SK-N-SH (cell line): ENCODE data around the gene MCM8. TPM values are rescaled to one million over a fixed set of nuclear protein-coding genes. Genes with fewer than 3 reads are reported as not detected.

ENCODE experiments used
- CTCF ChIA-PET: fragments of 300-600, 350-600 bp; formaldehyde crosslinking; extraction: SDS; loops from one replicate; lab custom pipeline; 2021; lab: Yijun Ruan, JAX
- POLR2A ChIA-PET: fragments of 350-600 bp; sonication (Branson Sonifier 250); formaldehyde crosslinking; extraction: SDS; loops from one replicate; lab custom pipeline; 2020; ENCODE audit warnings: antibody characterized with exemption, inconsistent platforms; lab: Yijun Ruan, JAX
- DNase-seq: peaks from one replicate; pipeline ENCODE4 v3.0.0; 2012
- H2AFZ ChIP-seq: fragments of 200-600 bp; sonication (generic); 2 replicates; pipeline ENCODE4 v1.8.1; 2016; ENCODE audit warnings: antibody characterized with exemption, mild to moderate bottlenecking, low read depth
- H3F3A ChIP-seq: fragments of 200-600 bp; sonication (generic); replicated peaks from 2 replicates; pipeline ENCODE3; 2016; ENCODE audit warnings: antibody characterized with exemption, mild to moderate bottlenecking; ENCODE audit not compliant: insufficient read depth
- H3K27ac ChIP-seq, 2 experiments: fragments of 200-500 bp in 1 of 2; fragments of 200-600 bp in 1 of 2; sonication (Bioruptor generic) in 1 of 2; sonication (generic), shearing (Covaris generic) in 1 of 2; 2 replicates each; pipeline versions ENCODE4 v1.5.1 to v1.6.1; 2014 to 2016; ENCODE audit warnings: low read depth in 2 of 2, inconsistent platforms in 1 of 2, low read length in 1 of 2, mild to moderate bottlenecking in 1 of 2, mixed read lengths in 1 of 2
- H3K27me3 ChIP-seq: fragments of 200-600 bp; sonication (generic), shearing (Covaris generic); 2 replicates; pipeline ENCODE4 v1.6.1; 2016; ENCODE audit warnings: mixed run types; ENCODE audit not compliant: insufficient read depth
- H3K36me3 ChIP-seq, 2 experiments: fragments of 200-500 bp in 1 of 2; fragments of 200-600 bp in 1 of 2; sonication (Bioruptor generic) in 1 of 2; sonication (generic) in 1 of 2; replicated peaks in 1 of 2; 2 replicates each; pipeline versions ENCODE3 to v1.5.1; 2014 to 2016; ENCODE audit warnings: low read length in 1 of 2, mild to moderate bottlenecking in 1 of 2; ENCODE audit not compliant: insufficient read depth in 2 of 2, control insufficient read depth in 1 of 2
- H3K4me1 ChIP-seq, 2 experiments: fragments of 200-500 bp in 1 of 2; fragments of 200-600 bp in 1 of 2; sonication (Bioruptor generic) in 1 of 2; sonication (generic), shearing (Covaris generic) in 1 of 2; 2 replicates each; pipeline versions ENCODE4 v1.5.1 to v1.6.1; 2014 to 2016; ENCODE audit warnings: low read depth in 1 of 2, low read length in 1 of 2, mixed run types in 1 of 2; ENCODE audit not compliant: insufficient read depth in 2 of 2, control insufficient read depth in 1 of 2
- H3K4me2 ChIP-seq: fragments of 200-600 bp; sonication (generic), shearing (Covaris generic); 2 replicates; pipeline ENCODE4 v1.6.1; 2017; ENCODE audit warnings: mixed run types
- H3K4me3 ChIP-seq, 2 experiments: fragments of 200-500 bp in 1 of 2; fragments of 200-600 bp in 1 of 2; sonication (Bioruptor generic) in 1 of 2; sonication (generic), shearing (Covaris generic) in 1 of 2; 2 replicates each; pipeline versions ENCODE4 v1.5.1 to v1.8.1; 2014 to 2016; ENCODE audit warnings: low read depth in 2 of 2, inconsistent platforms in 1 of 2, low read length in 1 of 2, mild to moderate bottlenecking in 1 of 2, mixed read lengths in 1 of 2, moderate library complexity in 1 of 2
- H3K79me2 ChIP-seq: fragments of 200-600 bp; sonication (generic); 2 replicates; pipeline ENCODE4 v1.8.1; 2017; ENCODE audit warnings: mild to moderate bottlenecking; ENCODE audit not compliant: insufficient read depth
- H3K9ac ChIP-seq: fragments of 200-600 bp; sonication (generic); 2 replicates; pipeline ENCODE4 v1.6.1; 2017; ENCODE audit warnings: mixed run types
- H3K9me2 ChIP-seq: fragments of 200-600 bp; sonication (generic); 2 replicates; pipeline ENCODE4 v1.6.1; 2017; ENCODE audit warnings: mixed run types
- H3K9me3 ChIP-seq: fragments of 200-600 bp; sonication (generic); 2 replicates; pipeline ENCODE4 v1.6.1; 2017; ENCODE audit warnings: mixed run types, mild to moderate bottlenecking, moderate library complexity
- H4K20me1 ChIP-seq: fragments of 200-600 bp; sonication (generic); 2 replicates; pipeline ENCODE4 v1.6.1; 2017; ENCODE audit warnings: mild to moderate bottlenecking, mixed run types; ENCODE audit not compliant: insufficient read depth
- CTCF ChIP-seq: fragments of 200-600 bp; sonication (generic); IDR thresholded peaks from 2 replicates; pipeline ENCODE4 v1.6.1; 2017; ENCODE audit warnings: antibody characterized with exemption, mild to moderate bottlenecking, moderate library complexity
- EP300 ChIP-seq, 2 experiments: IDR thresholded peaks; 2 replicates each; pipeline versions ENCODE4 v1.4.0 to v1.6.1; 2012; ENCODE audit warnings: borderline replicate concordance in 1 of 2, low read depth in 1 of 2, low read length in 1 of 2
- EZH2phosphoT487 ChIP-seq: fragments of 200-600 bp; sonication (generic); IDR thresholded peaks from 2 replicates; pipeline ENCODE4 v1.6.1; 2017; ENCODE audit warnings: low read depth, mixed run types, mild to moderate bottlenecking, antibody characterized with exemption, moderate library complexity, borderline replicate concordance
- FOXM1 ChIP-seq: IDR thresholded peaks from 2 replicates; pipeline ENCODE4 v1.4.0; 2012; ENCODE audit warnings: low read depth, mild to moderate bottlenecking
- IRF3 ChIP-seq: fragments of 150-350 bp; IDR thresholded peaks from 2 replicates; pipeline ENCODE4 v1.6.1; 2016; ENCODE audit warnings: mild to moderate bottlenecking, low read depth, low read length
- MXI1 ChIP-seq: IDR thresholded peaks from 2 replicates; pipeline ENCODE4 v1.6.1; 2012; ENCODE audit warnings: mild to moderate bottlenecking, low read depth, low read length, improper control_type of control experiment
- POLR2AphosphoS5 ChIP-seq: IDR thresholded peaks from 2 replicates; pipeline ENCODE4 v1.6.1; 2012; ENCODE audit warnings: low read depth, low read length
- REST ChIP-seq: IDR thresholded peaks from 2 replicates; pipeline ENCODE4 v1.6.1; 2012; ENCODE audit warnings: mild to moderate bottlenecking, low read depth, low read length, moderate library complexity
- TEAD4 ChIP-seq: IDR thresholded peaks from 2 replicates; pipeline ENCODE4 v1.4.0; 2012; ENCODE audit warnings: mild to moderate bottlenecking, borderline replicate concordance; ENCODE audit not compliant: insufficient read depth
- USF1 ChIP-seq: IDR thresholded peaks from 2 replicates; pipeline ENCODE4 v1.4.0; 2012; ENCODE audit warnings: low read depth, borderline replicate concordance
- USF2 ChIP-seq: fragments of 150-350 bp; IDR thresholded peaks from 2 replicates; pipeline ENCODE4 v1.6.1; 2017; ENCODE audit warnings: antibody characterized with exemption, low read length, low read depth, borderline replicate concordance
- WGBS: methylation state at CpG from one replicate; pipeline ENCODE4 v1.1.6; 2017; ENCODE audit warnings: low lambda C conversion rate; 5-methylcytosine and 5-hydroxymethylcytosine counted together
- polyA plus RNA-seq, 3 experiments: library from polyadenylated mRNA; depleted of rRNA; stranded (reverse); fragments of >200 nt; gene quantifications; 2 replicates each; pipeline ENCODE4 v1.2.3, GENCODE V29; 2012

The MCM8 gene
- polyA plus RNA-seq, 1 of the 3 experiments (the other 2 are of a cell fraction) = 4.0 TPM

- no peak for DNase-seq
- no peaks in the 10 kb centered on the region for H3K79me2 ChIP-seq
- H3K27ac ChIP-seq = no peak overlapping the region
- no peak overlapping the region for H3K9ac ChIP-seq
- H3F3A ChIP-seq = no peaks in the 10 kb centered on the region
- H3K9me3 ChIP-seq = no peaks in the 10 kb centered on the region
- no peaks in the 10 kb centered on the region for H3K27me3 ChIP-seq
- H2AFZ ChIP-seq = no peak overlapping the region
- CTCF ChIA-PET = interaction anchor here (1.1 to 1.2 kb wide), 3 partner anchors 11 to 34 kb away, joined by 3 read pairs; no protein-coding TSS in a partner anchor
- WGBS = 97% methylated on average over 5 of the region's 5 CpGs
- H3K4me2 ChIP-seq = no peak overlapping the region
- POLR2A ChIA-PET = no interaction called here
- H3K9me2 ChIP-seq = no peaks in the 10 kb centered on the region
- no peaks in the 10 kb centered on the region; a peak in 1 of 4 replicates for H3K4me1 ChIP-seq
- TF ChIP-seq REST (no peak), USF1 (no peak), CTCF (no peak), USF2 (no peak), POLR2AphosphoS5 (no peak), MXI1 (no peak), EP300 (IDR thresholded peaks at IDR 0.05; ENCODE audit: borderline replicate concordance in 1 of 2, low read depth in 1 of 2, low read length in 1 of 2) (no peak), EZH2phosphoT487 (no peak), TEAD4 (no peak), IRF3 (no peak), FOXM1 (no peak)
- H4K20me1 ChIP-seq = no peaks in the 10 kb centered on the region
- H3K4me3 ChIP-seq = no peak overlapping the region
- peaks cover 30 to 47% of the 10 kb centered on the region in 2 experiments for H3K36me3 ChIP-seq
These were observed 89.3 kb downstream of the MCM8 start for GRCh38 chr20:6039766-6040165.
